SK-N-MC (cell line): Measurements from ENCODE around the gene WRAP73.

Source experiments
- EZH2 ChIP-seq: fragments of 200-600 bp; sonication (generic); IDR thresholded peaks from one replicate; pipeline ENCODE4 v1.6.1; 2017; ENCODE audit warnings: antibody characterized with exemption
- FOXP2 ChIP-seq: optimal IDR thresholded peaks from 2 replicates; pipeline ENCODE3; 2011; ENCODE audit warnings: mild to moderate bottlenecking, moderate library complexity; ENCODE audit not compliant: insufficient read depth; ENCODE audit errors: extremely low read length, control extremely low read depth
- POLR2AphosphoS5 ChIP-seq: IDR thresholded peaks from 2 replicates; pipeline ENCODE4 v1.6.1; 2012; ENCODE audit warnings: mild to moderate bottlenecking, low read depth, low read length, borderline replicate concordance

GRCh38 chr1:3680488-3681230 is 30.8 kb upstream of the WRAP73 start:
- no peak for TF ChIP-seq POLR2AphosphoS5
- TF ChIP-seq EZH2: no peak
- no peak for TF ChIP-seq FOXP2
